ENCODE data around the gene PHF20. TPM values are rescaled to one million over a fixed set of nuclear protein-coding genes. Genes with fewer than 3 reads are reported as not detected.

PHF20 gene
- total and polyA plus RNA-seq, 2 of the 8 experiments (the other 6 are each of a cell fraction or from before 2014, with no cell fraction given), result 25.6 to 70.1 TPM

- TF ChIP-seq CHD7 (IDR thresholded peaks at IDR 0.05; ENCODE audit: insufficient replicate concordance, low read length) (no peak), SIX5 (IDR thresholded peaks at IDR 0.05; ENCODE audit: low read depth, low read length) (no peak), GABPA (IDR thresholded peaks at IDR 0.05; ENCODE audit: borderline replicate concordance, insufficient read depth, low read length) (no peak), ATF2 (IDR thresholded peaks at IDR 0.05; ENCODE audit: low read length) (no peak), RBBP5 (IDR thresholded peaks at IDR 0.05; ENCODE audit: borderline replicate concordance, low read depth, low read length) (no peak), TCF12 (IDR thresholded peaks at IDR 0.05; ENCODE audit: low read depth, low read length) (no peak), CBX8 (IDR thresholded peaks at IDR 0.05; ENCODE audit: borderline replicate concordance, low read depth, low read length) (no peak), CEBPB (IDR thresholded peaks at IDR 0.05; ENCODE audit: low read depth, low read length) (no peak), SIRT6 (IDR thresholded peaks at IDR 0.05; ENCODE audit: low read length) (no peak), POU5F1 (IDR thresholded peaks at IDR 0.05; ENCODE audit: low read depth, low read length) (no peak), PHF8 (conservative IDR thresholded peaks at IDR 0.05; ENCODE audit: low read depth, low read length) (no peak)
These were observed 21.2 kb upstream of the PHF20 start (continued) for GRCh38 chr20:35750611-35751010.
